ENCODE measurements around the gene ERMARD.
A peak's percentile ranks its signal among the peaks of the same experiment; 100 is the strongest.

The ERMARD gene

DNA sequence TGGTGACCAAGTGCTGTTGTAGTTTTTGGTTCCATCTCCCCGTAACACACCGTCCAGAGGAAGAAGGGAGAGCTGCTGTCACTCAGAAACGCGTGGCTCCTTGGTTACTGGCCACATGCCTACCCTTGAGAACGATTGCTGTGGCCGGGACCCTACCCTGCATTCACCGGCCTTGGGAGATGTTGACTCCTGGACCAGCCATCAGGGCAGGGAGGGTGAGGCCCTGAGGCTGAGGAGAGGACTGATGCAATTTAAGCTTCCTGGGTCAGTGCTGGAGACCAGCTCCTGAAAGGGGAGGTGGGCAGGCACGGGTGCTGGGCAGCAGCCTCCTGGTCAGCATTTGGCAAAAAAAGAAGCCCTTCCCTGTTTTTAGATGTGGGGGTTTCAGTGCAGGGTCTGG, 31.5 kb downstream of the ERMARD start:
- Histone ChIP-seq H2BK15ac (ENCODE audit: low read depth, poor library complexity, severe bottlenecking) (no peak overlapping the region), H2BK120ac (ENCODE audit: low read depth, low read length) (no peak overlapping the region), H4K8ac (ENCODE audit: low read length) (no peak overlapping the region), H3K18ac (ENCODE audit: low read depth in 1 of 2, low read length in 2 of 2) (no peak overlapping the region), H3K14ac (ENCODE audit: low read length in 2 of 2) (no peak overlapping the region), H3K4ac (ENCODE audit: low read depth in 1 of 2, low read length in 2 of 2) (no peak overlapping the region), H3K23ac (ENCODE audit: low read length in 2 of 2) (no peak overlapping the region), H3K4me3 (ENCODE audit: insufficient read depth in 1 of 2, low read depth in 1 of 2, low read length in 2 of 2) (no peak overlapping the region), H3K27me3 (ENCODE audit: control insufficient read depth in 1 of 2, insufficient read depth in 1 of 2, low read length in 2 of 2) (peaks cover 0 to 5% of the 10 kb centered on the region in 2 experiments), H2AFZ (ENCODE audit: low read depth, low read length) (no peak overlapping the region), H2BK5ac (ENCODE audit: low read depth, low read length, poor library complexity, severe bottlenecking) (no peak overlapping the region), H3K36me3 (ENCODE audit: control insufficient read depth in 1 of 2, insufficient read depth in 2 of 2, low read depth in 1 of 2, low read length in 2 of 2) (peaks cover 17 to 41% of the 10 kb centered on the region in 2 experiments), H2BK12ac (ENCODE audit: low read length in 2 of 2) (no peak overlapping the region), H4K91ac (ENCODE audit: low read length) (no peak overlapping the region), H3K9ac (ENCODE audit: low read length) (no peak overlapping the region), H3K79me1 (replicated peaks; ENCODE audit: low read length, poor library complexity, severe bottlenecking) (no peaks in the 10 kb centered on the region), H3K4me1 (ENCODE audit: control insufficient read depth, insufficient read depth, low read depth, low read length) (peaks cover 23% of the 10 kb centered on the region), H3K4me2 (ENCODE audit: low read length, poor library complexity, severe bottlenecking) (no peak overlapping the region), H3K27ac (ENCODE audit: low read length, poor library complexity, severe bottlenecking) (no peak overlapping the region), H2AK5ac (ENCODE audit: low read length, severe bottlenecking) (no peak overlapping the region), H3K9me3 (ENCODE audit: control insufficient read depth, low read length) (no peaks in the 10 kb centered on the region)
- no peak for DNase-seq
- WGBS = 99% methylated on average over 8 of the region's 8 CpGs

DNA sequence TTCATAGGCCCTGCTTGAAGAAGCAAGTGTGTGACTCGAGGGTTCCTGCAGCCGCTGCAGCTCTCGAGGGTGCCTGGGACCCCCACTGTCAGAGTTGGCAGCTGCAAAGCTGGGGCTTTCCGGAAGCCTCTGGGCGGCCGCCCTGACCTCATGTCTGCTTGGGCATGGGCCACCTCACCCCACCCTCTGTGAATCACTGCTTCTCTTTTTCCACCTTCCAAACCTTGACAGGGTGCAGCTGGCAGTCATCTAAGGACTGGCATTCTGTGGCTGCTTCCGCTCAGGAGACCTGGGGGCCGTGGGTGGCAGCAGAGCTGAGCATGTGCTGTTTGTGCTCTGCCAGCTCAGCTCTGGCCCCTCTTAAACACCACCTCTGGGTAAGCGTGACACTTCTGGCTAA, 32.0 kb downstream of the ERMARD start:
- H3K4me1 ChIP-seq (ENCODE audit: control insufficient read depth, insufficient read depth, low read depth, low read length) = peaks cover 23% of the 10 kb centered on the region
- H2AFZ ChIP-seq (ENCODE audit: low read depth, low read length) = no peak overlapping the region
- H3K27ac ChIP-seq (ENCODE audit: low read length, poor library complexity, severe bottlenecking) = no peak overlapping the region
- no peak for DNase-seq
- peaks cover 16 to 37% of the 10 kb centered on the region in 2 experiments for H3K36me3 ChIP-seq (ENCODE audit: control insufficient read depth in 1 of 2, insufficient read depth in 2 of 2, low read depth in 1 of 2, low read length in 2 of 2)
- H3K18ac ChIP-seq (ENCODE audit: low read depth in 1 of 2, low read length in 2 of 2) = no peak overlapping the region
- peaks cover 0 to 5% of the 10 kb centered on the region in 2 experiments for H3K27me3 ChIP-seq (ENCODE audit: control insufficient read depth in 1 of 2, insufficient read depth in 1 of 2, low read length in 2 of 2)
- H3K9me3 ChIP-seq (ENCODE audit: control insufficient read depth, low read length) = no peaks in the 10 kb centered on the region
- no peak overlapping the region for H3K9ac ChIP-seq (ENCODE audit: low read length)
- H3K4me3 ChIP-seq (ENCODE audit: insufficient read depth in 1 of 2, low read depth in 1 of 2, low read length in 2 of 2) = no peak overlapping the region
- no peak overlapping the region for H3K14ac ChIP-seq (ENCODE audit: low read length in 2 of 2)
- H2AK5ac ChIP-seq (ENCODE audit: low read length, severe bottlenecking) = no peak overlapping the region
- no peak overlapping the region for H2BK15ac ChIP-seq (ENCODE audit: low read depth, poor library complexity, severe bottlenecking)
- no peak overlapping the region for H2BK120ac ChIP-seq (ENCODE audit: low read depth, low read length)
- no peak overlapping the region for H4K8ac ChIP-seq (ENCODE audit: low read length)
- 93% methylated on average over 9 of the region's 9 CpGs for WGBS
- H3K79me1 ChIP-seq (replicated peaks; ENCODE audit: low read length, poor library complexity, severe bottlenecking) = no peaks in the 10 kb centered on the region
- no peak overlapping the region for H2BK5ac ChIP-seq (ENCODE audit: low read depth, low read length, poor library complexity, severe bottlenecking)
- H2BK12ac ChIP-seq (ENCODE audit: low read length in 2 of 2) = no peak overlapping the region
- H3K4me2 ChIP-seq (ENCODE audit: low read length, poor library complexity, severe bottlenecking) = no peak overlapping the region
- H4K91ac ChIP-seq (ENCODE audit: low read length) = no peak overlapping the region
- no peak overlapping the region for H3K23ac ChIP-seq (ENCODE audit: low read length in 2 of 2)
- no peak overlapping the region for H3K4ac ChIP-seq (ENCODE audit: low read depth in 1 of 2, low read length in 2 of 2)

DNA sequence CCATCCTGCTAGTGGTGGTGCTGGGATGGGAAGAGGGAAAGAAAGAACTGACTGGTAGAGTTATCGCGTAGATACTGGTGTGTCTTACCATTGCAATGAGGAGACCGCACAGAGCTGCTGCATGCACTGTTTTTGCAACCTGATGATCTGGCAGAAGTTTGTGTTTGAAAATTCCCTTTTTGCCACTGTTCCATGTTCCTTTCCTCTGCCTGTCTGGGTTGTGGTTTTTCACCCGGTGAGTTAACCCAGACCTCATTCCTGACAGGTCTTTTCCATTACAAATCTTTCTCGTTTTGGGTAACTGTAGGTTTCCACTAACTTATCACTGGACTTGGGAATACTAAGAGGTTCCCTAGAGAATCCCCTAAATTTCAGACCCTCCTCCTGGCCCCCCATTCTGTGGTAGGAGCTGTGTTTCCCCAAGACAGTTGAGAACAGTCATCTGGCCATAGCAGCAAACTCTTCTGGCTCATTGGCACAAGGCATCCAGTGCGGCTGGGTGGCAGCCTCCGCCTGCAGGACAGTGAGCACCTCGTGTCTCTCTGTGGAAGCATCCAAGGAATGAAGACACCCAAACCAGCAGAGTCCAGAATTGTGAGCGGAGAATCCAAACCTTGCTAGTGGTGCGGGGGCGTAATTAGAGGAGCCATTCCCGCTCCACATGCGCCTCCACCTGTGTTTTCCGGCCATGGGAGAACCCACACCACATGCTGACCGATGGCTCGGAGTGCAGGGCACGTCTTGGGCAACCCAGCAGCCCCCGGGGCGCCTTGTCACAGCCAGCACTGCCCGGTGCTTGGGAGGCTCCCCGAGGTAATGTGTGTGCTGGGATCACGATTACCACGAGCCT, 32.8 kb downstream of the ERMARD start:
- peak; percentile 17 for DNase-seq
- H3K4me3 ChIP-seq (ENCODE audit: insufficient read depth in 1 of 2, low read depth in 1 of 2, low read length in 2 of 2) = no peak overlapping the region
- H4K91ac ChIP-seq (ENCODE audit: low read length) = no peak overlapping the region
- no peak overlapping the region for H3K4ac ChIP-seq (ENCODE audit: low read depth in 1 of 2, low read length in 2 of 2)
- peaks cover 12 to 31% of the 10 kb centered on the region in 2 experiments for H3K36me3 ChIP-seq (ENCODE audit: control insufficient read depth in 1 of 2, insufficient read depth in 2 of 2, low read depth in 1 of 2, low read length in 2 of 2)
- H3K18ac ChIP-seq (ENCODE audit: low read depth in 1 of 2, low read length in 2 of 2) = no peak overlapping the region
- H4K8ac ChIP-seq (ENCODE audit: low read length) = no peak overlapping the region
- H3K23ac ChIP-seq (ENCODE audit: low read length in 2 of 2) = no peak overlapping the region
- no peak overlapping the region for H3K27ac ChIP-seq (ENCODE audit: low read length, poor library complexity, severe bottlenecking)
- H2AK5ac ChIP-seq (ENCODE audit: low read length, severe bottlenecking) = no peak overlapping the region
- H2BK5ac ChIP-seq (ENCODE audit: low read depth, low read length, poor library complexity, severe bottlenecking) = no peak overlapping the region
- H2BK15ac ChIP-seq (ENCODE audit: low read depth, poor library complexity, severe bottlenecking) = no peak overlapping the region
- peaks cover 0 to 6% of the 10 kb centered on the region in 2 experiments for H3K27me3 ChIP-seq (ENCODE audit: control insufficient read depth in 1 of 2, insufficient read depth in 1 of 2, low read length in 2 of 2)
- no peak overlapping the region for H2BK12ac ChIP-seq (ENCODE audit: low read length in 2 of 2)
- no peaks in the 10 kb centered on the region for H3K9me3 ChIP-seq (ENCODE audit: control insufficient read depth, low read length)
- H3K9ac ChIP-seq (ENCODE audit: low read length) = no peak overlapping the region
- no peak overlapping the region for H3K4me2 ChIP-seq (ENCODE audit: low read length, poor library complexity, severe bottlenecking)
- H2AFZ ChIP-seq (ENCODE audit: low read depth, low read length) = no peak overlapping the region
- H3K79me1 ChIP-seq (replicated peaks; ENCODE audit: low read length, poor library complexity, severe bottlenecking) = no peaks in the 10 kb centered on the region
- no peak overlapping the region for H3K14ac ChIP-seq (ENCODE audit: low read length in 2 of 2)
- 95% methylated on average over 23 of the region's 23 CpGs for WGBS
- no peak overlapping the region for H2BK120ac ChIP-seq (ENCODE audit: low read depth, low read length)
- peaks cover 21% of the 10 kb centered on the region for H3K4me1 ChIP-seq (ENCODE audit: control insufficient read depth, insufficient read depth, low read depth, low read length)

DNA sequence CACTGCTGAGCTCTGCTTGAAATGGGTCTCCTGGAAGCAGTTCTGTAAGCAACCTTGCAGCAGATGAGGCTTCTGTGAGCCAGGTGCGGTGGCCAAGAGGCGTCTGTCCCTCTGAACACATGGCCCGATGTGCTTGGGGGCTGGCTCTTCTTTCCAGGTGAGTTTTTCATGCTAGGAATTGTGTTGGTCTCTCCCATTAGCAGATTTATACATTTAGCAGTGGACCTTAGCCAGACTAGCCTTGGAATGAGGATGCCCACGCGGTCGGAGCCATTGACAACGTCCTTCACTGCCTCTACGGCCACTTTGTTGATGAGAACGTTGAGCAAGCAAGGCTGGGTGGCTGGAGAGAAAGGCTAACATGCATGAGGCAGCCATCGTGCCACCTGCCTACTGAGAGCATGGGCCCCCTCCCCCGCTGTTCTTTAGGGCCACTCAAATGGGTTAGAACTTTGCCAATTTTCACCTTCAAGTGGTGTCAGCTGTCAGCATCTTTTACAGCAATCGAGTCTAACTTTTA, 33.5 kb downstream of the ERMARD start:
- H4K91ac ChIP-seq (ENCODE audit: low read length) = no peak overlapping the region
- H3K4me3 ChIP-seq (ENCODE audit: insufficient read depth in 1 of 2, low read depth in 1 of 2, low read length in 2 of 2) = peak overlapping the region in 1 of 2 experiments; percentile 10
- H2BK12ac ChIP-seq (ENCODE audit: low read length in 2 of 2) = no peak overlapping the region
- H2AK5ac ChIP-seq (ENCODE audit: low read length, severe bottlenecking) = no peak overlapping the region
- H2BK5ac ChIP-seq (ENCODE audit: low read depth, low read length, poor library complexity, severe bottlenecking) = no peak overlapping the region
- no peak overlapping the region for H3K4me2 ChIP-seq (ENCODE audit: low read length, poor library complexity, severe bottlenecking)
- no peak for DNase-seq
- no peak overlapping the region for H3K9ac ChIP-seq (ENCODE audit: low read length)
- H2BK120ac ChIP-seq (ENCODE audit: low read depth, low read length) = no peak overlapping the region
- no peak overlapping the region for H3K14ac ChIP-seq (ENCODE audit: low read length in 2 of 2)
- H3K18ac ChIP-seq (ENCODE audit: low read depth in 1 of 2, low read length in 2 of 2) = no peak overlapping the region
- no peak overlapping the region for H2BK15ac ChIP-seq (ENCODE audit: low read depth, poor library complexity, severe bottlenecking)
- 88% methylated on average over 12 of the region's 12 CpGs for WGBS
- no peaks in the 10 kb centered on the region for H3K9me3 ChIP-seq (ENCODE audit: control insufficient read depth, low read length)
- H3K27me3 ChIP-seq (ENCODE audit: control insufficient read depth in 1 of 2, insufficient read depth in 1 of 2, low read length in 2 of 2) = peaks cover 0 to 13% of the 10 kb centered on the region in 2 experiments
- H3K23ac ChIP-seq (ENCODE audit: low read length in 2 of 2) = no peak overlapping the region
- H2AFZ ChIP-seq (ENCODE audit: low read depth, low read length) = no peak overlapping the region
- no peak overlapping the region for H3K4ac ChIP-seq (ENCODE audit: low read depth in 1 of 2, low read length in 2 of 2)
- H3K36me3 ChIP-seq (ENCODE audit: control insufficient read depth in 1 of 2, insufficient read depth in 2 of 2, low read depth in 1 of 2, low read length in 2 of 2) = peaks cover 7 to 24% of the 10 kb centered on the region in 2 experiments
- no peak overlapping the region for H3K27ac ChIP-seq (ENCODE audit: low read length, poor library complexity, severe bottlenecking)
- peaks cover 23% of the 10 kb centered on the region for H3K4me1 ChIP-seq (ENCODE audit: control insufficient read depth, insufficient read depth, low read depth, low read length)
- H4K8ac ChIP-seq (ENCODE audit: low read length) = no peak overlapping the region
- no peaks in the 10 kb centered on the region for H3K79me1 ChIP-seq (replicated peaks; ENCODE audit: low read length, poor library complexity, severe bottlenecking)

Data from mesenchymal stem cell (in vitro differentiated cells and primary cell).